B cell (primary cell): ENCODE data around the gene ADARB2. TPM values are rescaled to one million over a fixed set of nuclear protein-coding genes. Genes with fewer than 3 reads are reported as not detected.

ENCODE experiments used
- ATAC-seq: fragments of 200-7000 bp; cut with Tn5 transposase; one replicate; pipeline ENCODE4 v1.10.0; 2021; ENCODE audit warnings: low read depth, mild to moderate bottlenecking, moderate number of reproducible peaks, moderate library complexity
- CTCF ChIA-PET: fragments of 350-600 bp; sonication (Branson Sonifier 250); formaldehyde crosslinking; loops from one replicate; lab custom pipeline; 2021; ENCODE audit warnings: antibody characterized with exemption, inconsistent platforms; lab: Charles Lee
- POLR2A ChIA-PET: fragments of 350-600 bp; sonication (Branson Sonifier 250); formaldehyde crosslinking; loops from one replicate; lab custom pipeline; 2021; ENCODE audit warnings: antibody characterized with exemption; lab: Charles Lee
- DNase-seq: peaks from one replicate; pipeline ENCODE4 v3.0.0; 2013
- H2AFZ ChIP-seq: 2 replicates; pipeline ENCODE4 v1.6.1; 2012; ENCODE audit warnings: mild to moderate bottlenecking, low read depth, low read length; ENCODE audit not compliant: insufficient read depth, poor library complexity, severe bottlenecking
- H3K27ac ChIP-seq, 2 donors: 1 replicate in 1 of 2; 2 replicates in 1 of 2; pipeline ENCODE4 v1.5.1; 2012 to 2013; ENCODE audit warnings: low read length in 2 of 2, mild to moderate bottlenecking in 2 of 2, moderate library complexity in 1 of 2
- H3K27me3 ChIP-seq, 4 experiments: fragments of 200-600 bp in 1 of 4; sonication (generic) in 1 of 4; replicated peaks in 1 of 4; 1 replicate in 2 of 4; 2 replicates in 2 of 4; pipeline versions ENCODE4 v1.6.1 to v1.7.0; 2013 to 2016; ENCODE audit warnings: low read length in 3 of 4, mild to moderate bottlenecking in 2 of 4, mixed read lengths in 1 of 4, moderate library complexity in 1 of 4; ENCODE audit not compliant: insufficient read depth in 4 of 4, control insufficient read depth in 3 of 4; ENCODE audit errors: control extremely low read depth in 1 of 4
- H3K36me3 ChIP-seq, 2 experiments: replicated peaks in 1 of 2; 1 replicate in 1 of 2; 2 replicates in 1 of 2; pipeline versions ENCODE4 v1.6.1 to v1.7.1; 2013; ENCODE audit warnings: low read length in 1 of 2; ENCODE audit not compliant: insufficient read depth in 2 of 2, control insufficient read depth in 1 of 2; ENCODE audit errors: control extremely low read depth in 1 of 2, extremely low read depth in 1 of 2
- H3K4me1 ChIP-seq, 2 donors: fragments of 200-600 bp in 1 of 2; sonication (generic) in 1 of 2; 1 replicate in 1 of 2; 2 replicates in 1 of 2; pipeline versions ENCODE4 v1.5.1 to v1.6.1; 2013 to 2017; ENCODE audit warnings: low read length in 2 of 2; ENCODE audit not compliant: control insufficient read depth in 2 of 2, insufficient read depth in 2 of 2
- H3K4me2 ChIP-seq: replicated peaks from 2 replicates; pipeline ENCODE3; 2012; ENCODE audit warnings: mild to moderate bottlenecking, low read depth, low read length; ENCODE audit not compliant: poor library complexity, severe bottlenecking
- H3K4me3 ChIP-seq, 5 experiments: fragments of 200-600 bp in 1 of 5; sonication (generic) in 1 of 5; 1 replicate in 3 of 5; 2 replicates in 2 of 5; pipeline versions ENCODE4 v1.5.1 to v1.7.0; 2011 to 2016; ENCODE audit warnings: low read length in 4 of 5, mild to moderate bottlenecking in 4 of 5, low read depth in 2 of 5, control low read depth in 1 of 5, moderate library complexity in 1 of 5; ENCODE audit not compliant: insufficient read depth in 1 of 5; ENCODE audit errors: control extremely low read depth in 1 of 5, extremely low read depth in 1 of 5
- H3K79me2 ChIP-seq: fragments of 200-600 bp; sonication (generic); one replicate; pipeline ENCODE4 v1.6.0; 2016; ENCODE audit warnings: low read length; ENCODE audit not compliant: control insufficient read depth, insufficient read depth
- H3K9ac ChIP-seq: fragments of 200-600 bp; sonication (generic); 2 replicates; pipeline ENCODE4 v1.6.1; 2017; ENCODE audit warnings: mild to moderate bottlenecking, low read length, moderate library complexity
- H3K9me3 ChIP-seq, 3 donors: one replicate each; pipeline versions ENCODE4 v1.6.1 to v1.7.1; 2013; ENCODE audit warnings: low read length in 2 of 3; ENCODE audit not compliant: control insufficient read depth in 2 of 3, insufficient read depth in 1 of 3; ENCODE audit errors: control extremely low read depth in 1 of 3
- H4K20me1 ChIP-seq: 2 replicates; pipeline ENCODE4 v1.6.0; 2012; ENCODE audit warnings: mild to moderate bottlenecking, low read length; ENCODE audit not compliant: insufficient read depth, control insufficient read depth, poor library complexity, severe bottlenecking
- H3K27ac Mint-ChIP-seq: one replicate; pipeline ENCODE4 v1.8.0; 2021; ENCODE audit warnings: mixed read lengths
- H3K27me3 Mint-ChIP-seq: one replicate; pipeline ENCODE4 v1.8.0; 2021; ENCODE audit warnings: mixed read lengths
- H3K4me1 Mint-ChIP-seq: one replicate; pipeline ENCODE4 v1.8.0; 2021; ENCODE audit warnings: mixed read lengths
- H3K4me3 Mint-ChIP-seq: one replicate; pipeline ENCODE4 v1.8.0; 2021; ENCODE audit warnings: mixed read lengths
- H3K9me3 Mint-ChIP-seq: one replicate; pipeline ENCODE4 v1.8.0; 2022; ENCODE audit warnings: mixed read lengths; ENCODE audit not compliant: insufficient read depth
- EZH2 ChIP-seq: IDR thresholded peaks from 2 replicates; pipeline ENCODE4 v1.6.1; 2012; ENCODE audit warnings: borderline replicate concordance, low read depth, mild to moderate bottlenecking, moderate library complexity, low read length; ENCODE audit not compliant: insufficient read depth, poor library complexity, severe bottlenecking
- WGBS: methylation state at CpG from one replicate; pipeline ENCODE4 v1.1.5; 2013; ENCODE audit warnings: missing lambda C conversion rate; ENCODE audit not compliant: insufficient coverage; 5-methylcytosine and 5-hydroxymethylcytosine counted together
- intact Hi-C: fragments of 100-400 bp; cut with micrococcal nuclease; formaldehyde crosslinking; loops from one replicate; pipeline ENCODE4 v1.10.0; 2022
- polyA plus RNA-seq: library from polyadenylated mRNA; depleted of rRNA; stranded (reverse); fragments of >200 nt; gene quantifications from 2 replicates; pipeline ENCODE4 v1.2.3, GENCODE V29; 2012
- total RNA-seq, 2 donors: library from RNA; stranded (reverse); fragments of 120-200 nt in 1 of 2; gene quantifications; 1 replicate in 1 of 2; 2 replicates in 1 of 2; pipeline versions ENCODE4 v1.2.3 to v1.2.4, GENCODE V29; 2013 to 2022
- TF ChIP-seq, protein P1 (sequence below): fragments of 200-600 bp; IDR thresholded peaks from one replicate; pipeline ENCODE4 v1.8.0; 2022; ENCODE audit warnings: antibody characterized with exemption, mild to moderate bottlenecking

ADARB2 gene
- total and polyA plus RNA-seq, 2 donors (not counting 1 experiment from before 2014, with no cell fraction given) = 0.13 to 0.96 TPM

GRCh38 chr10:1573981-1574380 lies 163.3 kb downstream of the ADARB2 start:
- CTCF ChIA-PET = no interaction called here
- Histone ChIP-seq H3K27ac (no peak overlapping the region), H2AFZ (no peak overlapping the region), H3K9me3 (peaks cover 0 to 18% (median 0%) of the 10 kb centered on the region in 3 donors), H3K4me1 (peaks cover 39 to 41% of the 10 kb centered on the region in 2 donors), H3K9ac (no peak overlapping the region), H3K27me3 (peaks cover 0 to 17% (median 2%) of the 10 kb centered on the region in 4 experiments), H3K36me3 (no peaks in the 10 kb centered on the region), H3K4me3 (no peak overlapping the region), H3K4me2 (no peak overlapping the region), H4K20me1 (no peaks in the 10 kb centered on the region), H3K79me2 (no peaks in the 10 kb centered on the region)
- ATAC-seq = no peak
- Mint-ChIP-seq H3K4me1 (peaks cover 52% of the 10 kb centered on the region), H3K4me3 (peak overlapping the region; percentile 13), H3K27ac (peak overlapping the region; percentile 37), H3K27me3 (peaks cover 32% of the 10 kb centered on the region), H3K9me3 (no peaks in the 10 kb centered on the region)
- intact Hi-C loops = no loop called here
- 94% methylated on average over 11 of the region's 12 CpGs for WGBS
- TF ChIP-seq, protein P1, sequence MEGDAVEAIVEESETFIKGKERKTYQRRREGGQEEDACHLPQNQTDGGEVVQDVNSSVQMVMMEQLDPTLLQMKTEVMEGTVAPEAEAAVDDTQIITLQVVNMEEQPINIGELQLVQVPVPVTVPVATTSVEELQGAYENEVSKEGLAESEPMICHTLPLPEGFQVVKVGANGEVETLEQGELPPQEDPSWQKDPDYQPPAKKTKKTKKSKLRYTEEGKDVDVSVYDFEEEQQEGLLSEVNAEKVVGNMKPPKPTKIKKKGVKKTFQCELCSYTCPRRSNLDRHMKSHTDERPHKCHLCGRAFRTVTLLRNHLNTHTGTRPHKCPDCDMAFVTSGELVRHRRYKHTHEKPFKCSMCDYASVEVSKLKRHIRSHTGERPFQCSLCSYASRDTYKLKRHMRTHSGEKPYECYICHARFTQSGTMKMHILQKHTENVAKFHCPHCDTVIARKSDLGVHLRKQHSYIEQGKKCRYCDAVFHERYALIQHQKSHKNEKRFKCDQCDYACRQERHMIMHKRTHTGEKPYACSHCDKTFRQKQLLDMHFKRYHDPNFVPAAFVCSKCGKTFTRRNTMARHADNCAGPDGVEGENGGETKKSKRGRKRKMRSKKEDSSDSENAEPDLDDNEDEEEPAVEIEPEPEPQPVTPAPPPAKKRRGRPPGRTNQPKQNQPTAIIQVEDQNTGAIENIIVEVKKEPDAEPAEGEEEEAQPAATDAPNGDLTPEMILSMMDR = no peak
- no peak for TF ChIP-seq EZH2
- no peak for DNase-seq
- POLR2A ChIA-PET = no interaction called here

DNA sequence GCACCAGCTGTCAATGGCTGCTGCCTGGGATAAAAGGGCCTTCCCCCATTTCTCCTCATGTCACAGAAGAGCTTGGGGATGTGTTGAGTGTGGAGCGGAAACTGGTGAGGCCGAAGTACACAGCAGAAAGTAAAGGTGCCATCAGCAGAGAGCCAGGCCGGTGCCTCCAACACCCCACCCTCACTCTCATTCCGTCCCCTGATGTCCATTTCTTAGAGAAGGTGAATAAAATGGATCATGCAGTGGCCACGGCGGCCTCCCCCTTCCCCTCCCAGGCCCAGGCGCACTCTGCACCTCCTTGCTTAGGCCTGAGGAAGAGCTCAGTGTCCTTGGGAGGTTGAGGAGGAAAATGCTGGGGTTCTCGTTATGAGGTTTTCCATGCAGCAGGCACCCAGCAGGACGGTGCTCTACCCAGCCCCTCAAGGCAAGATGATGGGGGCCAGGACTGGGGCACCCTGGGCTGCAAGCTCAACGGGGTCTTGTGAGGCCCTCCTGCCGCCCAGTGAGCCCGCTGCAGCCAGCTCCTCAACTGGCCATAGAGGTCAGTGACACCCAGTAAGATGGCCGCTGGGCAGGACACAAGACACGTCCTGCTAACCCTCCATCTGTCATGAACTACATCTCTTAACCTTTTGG lies 163.9 kb downstream of the ADARB2 start:
- peaks cover 35% of the 10 kb centered on the region for H3K27me3 Mint-ChIP-seq
- no peak overlapping the region for H3K4me3 Mint-ChIP-seq
- WGBS = 82% methylated on average over 6 of the region's 14 CpGs
- Histone ChIP-seq H3K9me3 (peaks cover 0 to 13% (median 0%) of the 10 kb centered on the region in 3 donors), H2AFZ (no peak overlapping the region), H4K20me1 (no peaks in the 10 kb centered on the region), H3K36me3 (no peaks in the 10 kb centered on the region), H3K4me3 (no peak overlapping the region), H3K79me2 (no peaks in the 10 kb centered on the region), H3K9ac (no peak overlapping the region), H3K27me3 (peaks cover 0 to 17% (median 2%) of the 10 kb centered on the region in 4 experiments), H3K27ac (no peak overlapping the region), H3K4me1 (peaks cover 34 to 36% of the 10 kb centered on the region in 2 donors), H3K4me2 (no peak overlapping the region)
- no peaks in the 10 kb centered on the region for H3K9me3 Mint-ChIP-seq
- no peak overlapping the region for H3K27ac Mint-ChIP-seq
- TF ChIP-seq, protein P1 = no peak
- no peak for TF ChIP-seq EZH2
- H3K4me1 Mint-ChIP-seq = peaks cover 46% of the 10 kb centered on the region
- ATAC-seq (no peak), DNase-seq (no peak)
- intact Hi-C loops = no loop called here
- ChIA-PET POLR2A (interaction anchor here (0.6 kb wide), 1 partner anchor 316 kb away, joined by 12 read pairs; no protein-coding TSS in a partner anchor), CTCF (no interaction called here)
